ENCODE results near the gene C2CD2L.

The C2CD2L gene

GRCh38 chr11:119103793-119104192 is 3.4 kb upstream of the C2CD2L start:
- no peak for DNase-seq (ENCODE audit: low read depth)
- H3K4me3 ChIP-seq (ENCODE audit: low read depth, low read length) = no peak overlapping the region
- TF ChIP-seq, protein P1, sequence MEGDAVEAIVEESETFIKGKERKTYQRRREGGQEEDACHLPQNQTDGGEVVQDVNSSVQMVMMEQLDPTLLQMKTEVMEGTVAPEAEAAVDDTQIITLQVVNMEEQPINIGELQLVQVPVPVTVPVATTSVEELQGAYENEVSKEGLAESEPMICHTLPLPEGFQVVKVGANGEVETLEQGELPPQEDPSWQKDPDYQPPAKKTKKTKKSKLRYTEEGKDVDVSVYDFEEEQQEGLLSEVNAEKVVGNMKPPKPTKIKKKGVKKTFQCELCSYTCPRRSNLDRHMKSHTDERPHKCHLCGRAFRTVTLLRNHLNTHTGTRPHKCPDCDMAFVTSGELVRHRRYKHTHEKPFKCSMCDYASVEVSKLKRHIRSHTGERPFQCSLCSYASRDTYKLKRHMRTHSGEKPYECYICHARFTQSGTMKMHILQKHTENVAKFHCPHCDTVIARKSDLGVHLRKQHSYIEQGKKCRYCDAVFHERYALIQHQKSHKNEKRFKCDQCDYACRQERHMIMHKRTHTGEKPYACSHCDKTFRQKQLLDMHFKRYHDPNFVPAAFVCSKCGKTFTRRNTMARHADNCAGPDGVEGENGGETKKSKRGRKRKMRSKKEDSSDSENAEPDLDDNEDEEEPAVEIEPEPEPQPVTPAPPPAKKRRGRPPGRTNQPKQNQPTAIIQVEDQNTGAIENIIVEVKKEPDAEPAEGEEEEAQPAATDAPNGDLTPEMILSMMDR (IDR thresholded peaks at IDR 0.05; ENCODE audit: insufficient read depth, low read depth, low read length, missing control alignments) = no peak

GRCh38 chr11:119107538-119108145 is 498 bp downstream of the C2CD2L start:
- TF ChIP-seq, protein P1 (IDR thresholded peaks at IDR 0.05; ENCODE audit: insufficient read depth, low read depth, low read length, missing control alignments) = no peak
- DNase-seq (ENCODE audit: low read depth) = no peak
- H3K4me3 ChIP-seq (ENCODE audit: low read depth, low read length) = peak overlapping the region; percentile 80

GRCh38 chr11:119108146-119108856 is 1.2 kb downstream of the C2CD2L start:
- DNase-seq (ENCODE audit: low read depth) = peak; percentile 58
- TF ChIP-seq, protein P1 (IDR thresholded peaks at IDR 0.05; ENCODE audit: insufficient read depth, low read depth, low read length, missing control alignments) = no peak
- H3K4me3 ChIP-seq (ENCODE audit: low read depth, low read length) = peak overlapping the region; percentile 80

DNA sequence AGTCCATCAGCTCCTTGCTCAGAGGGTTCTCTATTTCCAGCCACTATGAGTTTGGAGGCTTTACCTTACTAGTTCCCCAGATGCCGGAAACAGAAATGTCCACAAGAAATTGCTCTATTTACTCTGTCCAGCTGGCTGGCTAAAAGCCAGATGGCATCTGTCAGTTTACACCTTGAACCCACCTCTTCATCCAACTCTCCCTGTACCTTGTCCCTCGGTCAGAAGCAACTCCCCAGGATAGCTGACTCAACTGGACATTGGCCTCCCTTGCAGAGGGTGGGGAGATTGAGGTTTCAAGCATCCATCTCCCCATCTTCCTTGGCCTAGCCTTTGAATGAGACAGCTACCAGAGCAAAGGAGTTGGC is 1.7 kb downstream of the C2CD2L start:
- TF ChIP-seq, protein P1 (IDR thresholded peaks at IDR 0.05; ENCODE audit: insufficient read depth, low read depth, low read length, missing control alignments) = no peak
- H3K4me3 ChIP-seq (ENCODE audit: low read depth, low read length) = peak overlapping the region; percentile 80
- DNase-seq (ENCODE audit: low read depth) = no peak

GRCh38 chr11:119109843-119110242 is 2.7 kb downstream of the C2CD2L start:
- H3K4me3 ChIP-seq (ENCODE audit: low read depth, low read length) = no peak overlapping the region
- TF ChIP-seq, protein P1 (IDR thresholded peaks at IDR 0.05; ENCODE audit: insufficient read depth, low read depth, low read length, missing control alignments) = no peak
- no peak for DNase-seq (ENCODE audit: low read depth)

GRCh38 chr11:119110439-119110838 is 3.3 kb downstream of the C2CD2L start:
- TF ChIP-seq, protein P1 (IDR thresholded peaks at IDR 0.05; ENCODE audit: insufficient read depth, low read depth, low read length, missing control alignments) = no peak
- DNase-seq (ENCODE audit: low read depth) = no peak
- no peak overlapping the region for H3K4me3 ChIP-seq (ENCODE audit: low read depth, low read length)

Measured in GM12865 (cell line).